Activated naive CD4-positive, alpha-beta T cell treated with anti-CD3 and anti-CD28 coated beads, Interleukin-2, amount 10 ng/mL, durations not matched to agents 7 days and 5 days (primary cell): ENCODE data around the gene RAMP3.

Experiments used
- CTCF ChIA-PET: fragments of 350-600 bp; sonication (Branson Sonifier 250); formaldehyde crosslinking; loops from one replicate; lab custom pipeline; 2021; ENCODE audit warnings: antibody characterized with exemption; lab: Charles Lee
- DNase-seq: peaks from one replicate; pipeline ENCODE4 v3.0.0-alpha.2; 2020
- H3K27ac Mint-ChIP-seq: one replicate; pipeline ENCODE4 v1.8.0; 2021; ENCODE audit warnings: mild to moderate bottlenecking, moderate library complexity, mixed read lengths
- H3K27me3 Mint-ChIP-seq: one replicate; pipeline ENCODE4 v1.8.0; 2021; ENCODE audit warnings: mild to moderate bottlenecking, mixed read lengths
- H3K36me3 Mint-ChIP-seq: one replicate; pipeline ENCODE4 v1.8.0; 2021; ENCODE audit warnings: mixed read lengths
- H3K4me1 Mint-ChIP-seq: one replicate; pipeline ENCODE4 v1.8.0; 2021; ENCODE audit warnings: mixed read lengths
- H3K4me3 Mint-ChIP-seq: one replicate; pipeline ENCODE4 v1.8.0; 2021; ENCODE audit warnings: mild to moderate bottlenecking, moderate library complexity, mixed read lengths
- H3K9me3 Mint-ChIP-seq: one replicate; pipeline ENCODE4 v1.8.0; 2021; ENCODE audit warnings: mixed read lengths

The RAMP3 gene

DNA sequence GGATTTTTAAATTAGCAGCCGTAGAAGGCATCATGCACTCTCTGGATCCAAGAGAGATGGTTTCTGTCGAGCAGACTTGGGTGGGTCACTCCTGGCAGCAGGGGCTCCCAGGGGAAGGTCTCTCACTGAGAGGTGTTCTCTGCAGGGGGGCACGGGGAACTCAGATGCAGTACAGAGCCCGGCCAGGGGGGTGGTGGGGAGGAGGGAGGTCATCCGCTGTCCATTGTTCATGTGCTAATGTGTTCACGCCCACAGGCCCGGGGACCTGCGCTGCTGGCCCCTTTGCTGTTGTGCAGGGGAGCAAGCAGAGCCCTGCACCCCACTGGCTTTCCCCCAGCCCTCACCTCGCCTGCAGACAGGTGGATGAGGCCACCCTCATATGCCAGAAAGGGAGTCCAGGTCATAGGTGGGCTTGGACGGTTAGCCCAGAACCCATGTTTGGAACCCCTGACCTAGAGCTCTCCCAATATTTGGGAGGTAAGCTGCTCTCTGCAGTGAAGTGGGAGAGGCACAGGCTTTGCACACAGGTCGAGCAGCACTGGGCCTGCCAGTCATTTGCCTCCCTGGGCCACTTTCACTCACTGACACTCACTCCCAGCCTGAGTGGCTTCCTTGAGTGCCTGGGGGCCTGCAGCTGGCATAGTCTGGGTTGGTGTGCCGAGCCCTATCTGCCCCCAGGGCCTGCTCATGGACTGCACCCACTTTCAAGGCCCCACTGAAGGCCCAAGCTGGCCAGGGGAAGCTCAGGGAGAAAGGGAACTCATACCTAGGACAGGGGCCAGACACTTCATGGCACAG, 33.5 kb upstream of the RAMP3 start:
- Mint-ChIP-seq H3K4me1 (peaks cover 36% of the 10 kb centered on the region), H3K4me3 (no peak overlapping the region), H3K36me3 (no peaks in the 10 kb centered on the region), H3K27ac (peak overlapping the region; percentile 89), H3K27me3 (no peaks in the 10 kb centered on the region), H3K9me3 (no peaks in the 10 kb centered on the region)
- DNase-seq: no peak
- CTCF ChIA-PET: interaction anchor here (1.2 to 2.0 kb wide), 2 partner anchors 12 to 150 kb away, joined by 4 to 9 read pairs; no protein-coding TSS in a partner anchor

DNA sequence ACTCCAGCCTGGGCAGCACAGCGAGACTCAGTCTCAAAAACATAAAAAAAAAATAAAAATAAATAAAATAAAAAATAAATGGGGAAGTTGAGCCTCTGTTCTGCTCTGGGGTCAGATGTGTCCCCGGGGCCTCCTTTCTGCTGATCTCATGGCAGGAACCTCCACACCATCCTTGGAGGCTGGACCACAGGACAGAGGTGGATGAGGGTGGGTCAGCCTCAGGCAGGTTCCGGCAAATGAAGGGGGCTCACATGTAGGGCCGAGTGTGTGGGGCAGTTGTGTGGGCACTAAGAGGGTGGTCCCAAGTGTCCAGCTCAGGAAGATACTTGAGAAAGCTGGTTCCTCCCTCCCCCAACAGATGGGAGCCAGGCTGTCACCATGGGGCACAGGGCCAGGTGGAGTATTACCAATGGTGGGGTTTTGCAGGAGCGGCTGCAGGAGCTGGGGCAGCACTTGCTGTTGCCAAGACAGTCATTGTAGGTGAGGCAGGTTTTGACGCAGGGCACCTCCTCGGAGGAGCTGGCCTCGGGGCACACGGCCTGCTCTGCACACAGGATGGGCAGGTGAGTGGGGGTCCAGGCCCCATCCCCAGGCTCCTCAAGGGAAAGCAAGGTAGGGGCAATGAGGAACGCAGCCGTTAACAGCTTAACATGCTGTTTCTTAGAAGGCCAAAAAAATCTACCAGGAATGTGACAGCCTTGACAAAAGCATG, 32.2 kb upstream of the RAMP3 start:
- H3K4me3 Mint-ChIP-seq: no peak overlapping the region
- peaks cover 6% of the 10 kb centered on the region for H3K27me3 Mint-ChIP-seq
- CTCF ChIA-PET: no interaction called here
- no peaks in the 10 kb centered on the region for H3K36me3 Mint-ChIP-seq
- no peaks in the 10 kb centered on the region for H3K9me3 Mint-ChIP-seq
- no peak overlapping the region for H3K27ac Mint-ChIP-seq
- peaks cover 30% of the 10 kb centered on the region for H3K4me1 Mint-ChIP-seq
- DNase-seq: no peak

DNA sequence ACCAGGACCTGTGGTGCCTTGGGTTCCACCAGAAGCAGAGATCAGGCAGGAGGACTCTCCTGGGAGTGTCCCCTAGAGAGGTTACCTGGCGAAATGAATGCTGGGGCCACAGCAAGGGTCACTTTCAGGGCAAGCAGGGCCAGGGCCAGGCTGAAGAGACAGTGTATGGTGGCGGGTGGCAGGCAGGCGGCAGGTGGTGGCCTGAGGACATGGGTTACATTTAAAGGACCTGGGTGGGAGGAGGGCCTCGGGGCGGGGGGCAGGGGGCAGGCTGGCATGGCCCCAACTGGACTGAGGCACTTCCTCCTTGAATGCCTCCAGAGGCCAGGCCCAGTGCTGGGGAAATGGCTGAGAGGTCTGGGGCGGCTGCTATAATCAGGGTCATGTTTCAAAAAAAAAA, 31.4 kb upstream of the RAMP3 start:
- CTCF ChIA-PET: no interaction called here
- no peak for DNase-seq
- Mint-ChIP-seq H3K27me3 (peaks cover 7% of the 10 kb centered on the region), H3K9me3 (no peaks in the 10 kb centered on the region), H3K27ac (no peak overlapping the region), H3K4me3 (no peak overlapping the region), H3K4me1 (peaks cover 29% of the 10 kb centered on the region), H3K36me3 (no peaks in the 10 kb centered on the region)

DNA sequence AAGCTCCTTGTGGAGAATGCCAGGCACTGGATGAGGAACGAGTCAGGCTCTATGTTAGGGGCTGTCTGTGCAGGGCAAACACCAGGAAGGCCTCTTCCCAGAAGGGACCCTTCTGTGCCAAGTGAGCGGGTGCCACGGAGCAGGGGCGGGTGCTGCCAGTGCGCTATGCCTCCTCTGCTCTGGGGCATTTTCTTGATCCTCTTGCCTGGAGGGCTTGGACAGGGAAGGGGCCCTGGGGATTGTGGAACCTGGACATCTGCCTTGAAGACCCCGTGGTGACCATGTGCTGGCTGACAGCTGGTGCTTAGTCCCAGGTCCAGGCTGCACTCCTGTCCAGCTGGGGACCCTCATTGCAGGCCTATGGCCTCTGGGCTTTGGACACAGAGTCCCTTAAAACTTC, 30.7 kb upstream of the RAMP3 start:
- no peak for DNase-seq
- Mint-ChIP-seq H3K4me1 (peaks cover 26% of the 10 kb centered on the region), H3K27ac (no peak overlapping the region), H3K36me3 (no peaks in the 10 kb centered on the region), H3K27me3 (peaks cover 11% of the 10 kb centered on the region), H3K9me3 (no peaks in the 10 kb centered on the region), H3K4me3 (no peak overlapping the region)
- CTCF ChIA-PET: interaction anchor here (1.3 kb wide), 1 partner anchor 9 kb away, joined by 3 read pairs; no protein-coding TSS in a partner anchor

DNA sequence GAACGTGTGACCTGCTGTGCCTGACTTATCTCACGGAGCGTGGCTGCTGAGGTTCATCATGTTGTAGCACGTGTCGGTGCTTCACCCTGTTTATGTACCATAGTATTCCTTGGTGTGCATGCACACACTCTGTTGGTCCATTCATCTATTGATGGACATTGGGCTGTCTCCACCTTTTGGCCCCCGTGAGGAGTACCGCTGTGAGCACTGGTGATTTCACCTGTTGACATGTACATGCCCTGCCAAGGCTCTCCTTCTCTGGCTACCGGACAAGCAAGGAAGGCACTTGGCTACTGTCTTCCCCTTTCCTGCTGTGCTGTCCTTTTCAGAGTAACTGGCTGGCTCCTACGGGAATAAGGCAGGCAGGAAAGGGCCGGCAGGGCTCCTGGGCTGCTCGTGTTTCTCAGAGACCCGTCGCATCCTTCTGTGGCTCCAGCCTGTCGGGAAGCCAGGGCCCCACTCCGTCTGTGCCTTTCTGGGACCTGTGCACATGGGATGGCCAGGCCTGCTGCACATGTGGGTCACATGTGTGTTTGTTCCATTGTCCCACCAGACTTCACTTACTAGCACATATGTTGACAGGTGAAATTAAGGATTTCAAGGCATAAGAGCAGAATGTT, 28.3 kb upstream of the RAMP3 start:
- H3K4me3 Mint-ChIP-seq: no peak overlapping the region
- CTCF ChIA-PET: no interaction called here
- H3K27me3 Mint-ChIP-seq: peaks cover 19% of the 10 kb centered on the region
- H3K27ac Mint-ChIP-seq: no peak overlapping the region
- H3K9me3 Mint-ChIP-seq: no peaks in the 10 kb centered on the region
- no peaks in the 10 kb centered on the region for H3K36me3 Mint-ChIP-seq
- DNase-seq: no peak
- H3K4me1 Mint-ChIP-seq: peaks cover 7% of the 10 kb centered on the region

GRCh38 chr7:45129906-45130305, 27.7 kb upstream of the RAMP3 start:
- Mint-ChIP-seq H3K27me3 (peaks cover 19% of the 10 kb centered on the region), H3K27ac (no peak overlapping the region), H3K4me1 (peaks cover 3% of the 10 kb centered on the region), H3K4me3 (no peak overlapping the region), H3K36me3 (no peaks in the 10 kb centered on the region), H3K9me3 (no peaks in the 10 kb centered on the region)
- no peak for DNase-seq
- CTCF ChIA-PET: no interaction called here

GRCh38 chr7:45130910-45131309, 26.7 kb upstream of the RAMP3 start:
- Mint-ChIP-seq H3K4me1 (peaks cover 9% of the 10 kb centered on the region), H3K4me3 (no peak overlapping the region), H3K36me3 (no peaks in the 10 kb centered on the region), H3K27ac (no peak overlapping the region), H3K9me3 (no peaks in the 10 kb centered on the region), H3K27me3 (peaks cover 19% of the 10 kb centered on the region)
- CTCF ChIA-PET: interaction anchor here (1.0 kb wide), 1 partner anchor 157 kb away, joined by 3 read pairs; no protein-coding TSS in a partner anchor
- no peak for DNase-seq

GRCh38 chr7:45131891-45132290, 25.7 kb upstream of the RAMP3 start:
- Mint-ChIP-seq H3K4me3 (no peak overlapping the region), H3K27ac (no peak overlapping the region), H3K9me3 (no peaks in the 10 kb centered on the region), H3K4me1 (peaks cover 18% of the 10 kb centered on the region), H3K36me3 (no peaks in the 10 kb centered on the region), H3K27me3 (peaks cover 19% of the 10 kb centered on the region)
- no peak for DNase-seq
- CTCF ChIA-PET: interaction anchor here (0.8 kb wide), 1 partner anchor 158 kb away, joined by 3 read pairs; no protein-coding TSS in a partner anchor

- no peak overlapping the region for H3K4me3 Mint-ChIP-seq
- H3K9me3 Mint-ChIP-seq: no peaks in the 10 kb centered on the region
- CTCF ChIA-PET: interaction anchor here (0.7 to 5.9 kb wide), 2 partner anchors 160 to 309 kb away, joined by 3 to 102 read pairs; no protein-coding TSS in a partner anchor
- H3K36me3 Mint-ChIP-seq: no peaks in the 10 kb centered on the region
- H3K27ac Mint-ChIP-seq: no peak overlapping the region
- H3K27me3 Mint-ChIP-seq: peaks cover 23% of the 10 kb centered on the region
- peaks cover 25% of the 10 kb centered on the region for H3K4me1 Mint-ChIP-seq
- DNase-seq: no peak
These were observed 24.8 kb upstream of the RAMP3 start for GRCh38 chr7:45132708-45133320.

- Mint-ChIP-seq H3K27me3 (peaks cover 28% of the 10 kb centered on the region), H3K27ac (no peak overlapping the region), H3K4me3 (no peak overlapping the region), H3K4me1 (peaks cover 27% of the 10 kb centered on the region), H3K9me3 (no peaks in the 10 kb centered on the region), H3K36me3 (no peaks in the 10 kb centered on the region)
- CTCF ChIA-PET: interaction anchor here (5.9 kb wide), 1 partner anchor 160 kb away, joined by 102 read pairs; no protein-coding TSS in a partner anchor
- DNase-seq: no peak
These were observed 24.2 kb upstream of the RAMP3 start for GRCh38 chr7:45133352-45133751.

DNA sequence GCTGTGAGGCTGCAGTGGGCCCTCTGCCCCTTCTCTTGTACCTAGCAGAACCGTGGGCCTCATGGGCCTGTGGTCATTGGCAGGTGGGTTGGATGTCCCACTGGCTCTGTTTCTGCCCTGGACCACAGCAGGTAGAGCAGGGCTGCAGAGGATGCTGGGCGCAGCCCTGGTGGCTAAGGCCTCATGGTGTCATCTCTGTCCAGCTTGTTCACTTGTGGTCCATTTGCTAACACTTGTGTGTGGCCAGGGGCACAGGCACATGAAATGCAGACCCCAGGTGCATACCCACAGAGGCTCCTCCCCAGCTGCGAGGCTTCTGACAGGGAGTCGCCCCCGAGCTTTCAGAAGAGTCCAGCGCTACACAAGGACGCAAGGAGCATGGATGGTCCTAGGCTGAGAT, 23.7 kb upstream of the RAMP3 start:
- H3K4me1 Mint-ChIP-seq: peaks cover 27% of the 10 kb centered on the region
- no peaks in the 10 kb centered on the region for H3K9me3 Mint-ChIP-seq
- H3K27ac Mint-ChIP-seq: no peak overlapping the region

DNA sequence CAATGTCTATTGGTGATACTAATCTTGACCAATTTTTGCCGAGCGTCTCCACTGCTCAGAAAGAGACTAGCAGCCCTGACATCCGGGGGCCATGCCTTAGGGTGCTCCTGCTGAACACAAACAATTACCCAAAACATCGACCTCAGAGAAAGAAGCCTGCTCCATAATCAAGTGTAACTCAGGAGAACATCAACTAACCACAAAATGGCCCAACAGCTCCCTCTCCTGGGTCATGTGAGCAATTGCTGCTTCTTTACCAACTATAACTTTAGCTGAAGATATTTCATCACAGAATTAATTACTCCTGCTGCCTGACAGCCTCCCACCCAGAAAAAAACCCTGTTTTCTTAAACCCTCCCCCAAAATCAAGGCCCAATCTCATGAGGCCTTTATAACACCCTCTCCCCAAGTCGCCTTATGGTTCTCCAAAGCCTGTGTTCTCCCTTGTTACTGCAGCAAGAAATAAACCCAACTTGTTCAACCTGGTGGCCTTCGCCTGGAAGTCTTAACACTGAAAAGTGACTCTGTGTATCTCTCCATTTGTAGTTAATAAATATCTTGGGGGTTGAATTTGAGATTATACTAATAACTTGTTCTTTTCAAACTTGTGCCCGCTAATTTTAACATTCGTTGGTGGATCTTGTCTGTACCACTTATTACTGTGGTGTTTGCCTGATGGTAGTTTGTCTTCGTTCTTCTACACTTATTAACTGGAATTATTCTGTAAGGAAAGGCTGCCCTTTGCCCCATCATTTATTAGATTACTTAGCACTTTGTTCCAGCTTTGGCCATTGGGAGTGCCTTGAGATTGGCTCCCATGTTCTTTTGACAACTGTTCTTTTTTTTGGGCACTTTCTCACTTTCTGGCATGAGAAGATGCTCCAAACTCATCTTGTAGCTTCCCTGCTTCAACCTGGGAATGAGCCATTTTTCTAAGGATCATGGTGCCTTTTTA, 21.2 kb upstream of the RAMP3 start:
- Mint-ChIP-seq H3K4me3 (no peak overlapping the region), H3K4me1 (peaks cover 32% of the 10 kb centered on the region), H3K36me3 (no peaks in the 10 kb centered on the region), H3K27ac (no peak overlapping the region), H3K27me3 (peaks cover 38% of the 10 kb centered on the region), H3K9me3 (no peaks in the 10 kb centered on the region)
- peak; percentile 82 for DNase-seq
- CTCF ChIA-PET: interaction anchor here (0.6 to 5.9 kb wide), 41 partner anchors 9 to 653 kb away, joined by 3 to 102 read pairs (median 4); partner anchors contain the start of genes H2AZ2, OGDH and TBRG4

More for the DNA sequence above, 23.7 kb upstream of the RAMP3 start:
- no peak for DNase-seq
- Mint-ChIP-seq H3K4me3 (no peak overlapping the region), H3K27me3 (peaks cover 34% of the 10 kb centered on the region), H3K36me3 (no peaks in the 10 kb centered on the region)
- CTCF ChIA-PET: interaction anchor here (1.8 to 5.9 kb wide), 2 partner anchors 64 to 161 kb away, joined by 8 to 102 read pairs; no protein-coding TSS in a partner anchor
